A673 (cell line): ENCODE results near the gene FBXL7. TPM values are rescaled to one million over a fixed set of nuclear protein-coding genes. Genes with fewer than 3 reads are reported as not detected.

Experiments used
- BruUV-seq: library from RNA; stranded (reverse); fragments of 400-500 nt; replicated peaks from 2 replicates; lab custom pipeline; 2021; lab: Mats Ljungman, UMichigan
- CTCF ChIA-PET: fragments of 300-600 bp; sonication (Branson Sonifier 250); formaldehyde crosslinking; loops from one replicate; lab custom pipeline; 2022; ENCODE audit warnings: antibody characterized with exemption; lab: Charles Lee
- POLR2A ChIA-PET: fragments of 300-600 bp; sonication (Branson Sonifier 250); formaldehyde crosslinking; loops from one replicate; lab custom pipeline; 2022; ENCODE audit warnings: antibody characterized with exemption; ENCODE audit not compliant: low non-redundant PET; lab: Charles Lee
- DNase-seq: peaks from one replicate; pipeline ENCODE4 v3.0.0-alpha.2; 2015; ENCODE audit warnings: low spot score
- H3K27ac ChIP-seq: fragments of 200-600 bp; sonication (generic); 2 replicates; pipeline ENCODE4 v1.5.1; 2016; ENCODE audit warnings: mixed run types, low read depth, mild to moderate bottlenecking, mixed read lengths, antibody characterized with exemption, low read length; ENCODE audit not compliant: poor library complexity, severe bottlenecking
- H3K27me3 ChIP-seq: fragments of 200-600 bp; sonication (generic); replicated peaks from 2 replicates; pipeline ENCODE4 v1.6.1; 2017; ENCODE audit warnings: mixed run types, low read depth, mild to moderate bottlenecking, mixed read lengths, antibody characterized with exemption, low read length; ENCODE audit not compliant: insufficient read depth, poor library complexity
- H3K36me3 ChIP-seq: fragments of 200-600 bp; sonication (generic); 2 replicates; pipeline ENCODE4 v1.6.1; 2016; ENCODE audit warnings: mixed run types, mild to moderate bottlenecking, mixed read lengths, antibody characterized with exemption, low read length; ENCODE audit not compliant: insufficient read depth, poor library complexity, severe bottlenecking
- H3K4me1 ChIP-seq: fragments of 200-600 bp; sonication (generic); 2 replicates; pipeline ENCODE4 v1.6.1; 2017; ENCODE audit warnings: mixed run types, mild to moderate bottlenecking, mixed read lengths, antibody characterized with exemption, low read length; ENCODE audit not compliant: insufficient read depth, poor library complexity, severe bottlenecking
- H3K4me3 ChIP-seq: fragments of 200-600 bp; sonication (generic); 2 replicates; pipeline ENCODE4 v1.5.1; 2016; ENCODE audit warnings: low read depth, mixed run types, mild to moderate bottlenecking, mixed read lengths, low read length; ENCODE audit not compliant: poor library complexity, severe bottlenecking
- H3K9me3 ChIP-seq: fragments of 200-600 bp; sonication (generic); 2 replicates; pipeline ENCODE4 v1.6.1; 2016; ENCODE audit warnings: mixed run types, low read depth, mild to moderate bottlenecking, mixed read lengths, antibody characterized with exemption, low read length; ENCODE audit not compliant: poor library complexity, severe bottlenecking
- CTCF ChIP-seq: fragments of 300-800, 200-600 bp; sonication (generic); conservative IDR thresholded peaks from 2 replicates; pipeline ENCODE4 v1.5.1; 2017; ENCODE audit warnings: low read depth, mild to moderate bottlenecking, antibody characterized with exemption, low read length, moderate library complexity, mixed read lengths
- EZH2 ChIP-seq: fragments of 200-600 bp; sonication (generic); IDR thresholded peaks from 2 replicates; pipeline ENCODE4 v1.6.1; 2017; ENCODE audit warnings: borderline replicate concordance, low read depth, mild to moderate bottlenecking, mixed read lengths, antibody characterized with exemption, low read length; ENCODE audit not compliant: poor library complexity, severe bottlenecking
- intact Hi-C: fragments of 100-400 bp; cut with micrococcal nuclease; formaldehyde crosslinking; loops from one replicate; pipeline ENCODE4 v1.10.0; 2022; ENCODE audit not compliant: unreplicated experiment
- total RNA-seq: library from RNA; stranded (reverse); gene quantifications from 2 replicates; pipeline ENCODE4 v1.2.3, GENCODE V29; 2021

FBXL7 gene
- total RNA-seq, 1 experiment from 2014 or later: 5.9 TPM

DNA sequence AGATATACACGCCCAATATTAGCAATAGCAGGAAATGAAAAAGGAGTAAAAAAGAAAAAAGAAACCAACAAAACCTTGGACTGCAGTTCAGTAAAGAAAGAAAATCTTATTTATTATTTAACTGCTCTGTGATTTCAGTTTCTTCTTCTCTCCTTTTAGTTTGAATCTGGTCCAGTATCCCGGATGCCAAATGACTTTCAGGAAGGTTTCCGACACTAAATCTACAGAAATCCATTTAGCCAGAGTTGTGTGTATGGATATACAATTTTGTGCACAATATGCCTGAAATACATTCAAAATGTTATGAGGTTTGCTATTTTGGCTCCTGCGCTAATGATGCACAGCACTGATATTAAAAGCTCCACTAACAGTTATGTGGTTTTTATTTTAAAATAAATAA is 64.5 kb downstream of the FBXL7 start:
- DNase-seq: no peak

GRCh38 chr5:15564957-15565356 is 65.0 kb downstream of the FBXL7 start:
- Histone ChIP-seq H3K4me1 (no peaks in the 10 kb centered on the region), H3K9me3 (peaks cover 4% of the 10 kb centered on the region), H3K36me3 (no peaks in the 10 kb centered on the region), H3K4me3 (no peak overlapping the region), H3K27ac (no peak overlapping the region), H3K27me3 (no peaks in the 10 kb centered on the region)
- intact Hi-C loops: no loop called here
- TF ChIP-seq CTCF (no peak), EZH2 (no peak)
- no peak for DNase-seq
- BruUV-seq: no TSS peak
- ChIA-PET POLR2A (no interaction called here), CTCF (no interaction called here)

More for the DNA sequence above, 64.5 kb downstream of the FBXL7 start:
- ChIA-PET POLR2A (no interaction called here), CTCF (no interaction called here)
- Histone ChIP-seq H3K27me3 (no peaks in the 10 kb centered on the region), H3K4me3 (no peak overlapping the region), H3K27ac (no peak overlapping the region), H3K36me3 (no peaks in the 10 kb centered on the region), H3K9me3 (peaks cover 4% of the 10 kb centered on the region), H3K4me1 (no peaks in the 10 kb centered on the region)
- no TSS peak for BruUV-seq
- intact Hi-C loops: no loop called here
- TF ChIP-seq EZH2: no peak
- TF ChIP-seq CTCF: no peak

DNA sequence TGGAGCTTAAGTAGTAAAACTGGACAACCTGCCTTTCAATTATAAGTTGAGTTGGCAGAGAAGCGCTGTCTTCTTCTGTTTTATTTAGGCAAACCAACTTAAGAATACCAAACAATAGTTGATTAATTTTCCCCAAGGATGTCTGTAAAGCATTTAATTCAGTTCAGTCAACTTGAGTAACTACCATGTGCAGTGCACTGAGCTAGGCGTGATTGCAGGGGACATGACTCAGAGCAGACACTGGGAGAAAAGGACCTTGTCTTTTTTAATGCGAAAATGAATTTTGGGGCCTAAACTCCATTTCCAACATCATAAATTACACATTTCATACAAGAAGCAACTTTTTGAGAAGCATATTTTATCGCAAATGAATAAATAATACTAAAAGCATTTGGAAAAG is 66.3 kb downstream of the FBXL7 start:
- CTCF ChIA-PET: no interaction called here
- Histone ChIP-seq H3K4me3 (no peak overlapping the region), H3K9me3 (peaks cover 7% of the 10 kb centered on the region), H3K27me3 (no peaks in the 10 kb centered on the region), H3K4me1 (no peaks in the 10 kb centered on the region), H3K36me3 (no peaks in the 10 kb centered on the region), H3K27ac (no peak overlapping the region)
- intact Hi-C loops: no loop called here
- BruUV-seq: no TSS peak
- POLR2A ChIA-PET: no interaction called here
- DNase-seq: no peak
- no peak for TF ChIP-seq EZH2

GRCh38 chr5:15566789-15567188 is 66.8 kb downstream of the FBXL7 start:
- no peak for TF ChIP-seq CTCF
- no peak for TF ChIP-seq EZH2
- POLR2A ChIA-PET: no interaction called here
- H3K9me3 ChIP-seq: peaks cover 6% of the 10 kb centered on the region
- H3K27me3 ChIP-seq: no peaks in the 10 kb centered on the region
- no peak overlapping the region for H3K4me3 ChIP-seq
- CTCF ChIA-PET: no interaction called here
- H3K36me3 ChIP-seq: no peaks in the 10 kb centered on the region
- H3K27ac ChIP-seq: no peak overlapping the region
- BruUV-seq: no TSS peak
- no peak for DNase-seq
- intact Hi-C loops: no loop called here
- no peaks in the 10 kb centered on the region for H3K4me1 ChIP-seq
